ENCODE results near the gene PRB3.

Gene PRB3

DNA sequence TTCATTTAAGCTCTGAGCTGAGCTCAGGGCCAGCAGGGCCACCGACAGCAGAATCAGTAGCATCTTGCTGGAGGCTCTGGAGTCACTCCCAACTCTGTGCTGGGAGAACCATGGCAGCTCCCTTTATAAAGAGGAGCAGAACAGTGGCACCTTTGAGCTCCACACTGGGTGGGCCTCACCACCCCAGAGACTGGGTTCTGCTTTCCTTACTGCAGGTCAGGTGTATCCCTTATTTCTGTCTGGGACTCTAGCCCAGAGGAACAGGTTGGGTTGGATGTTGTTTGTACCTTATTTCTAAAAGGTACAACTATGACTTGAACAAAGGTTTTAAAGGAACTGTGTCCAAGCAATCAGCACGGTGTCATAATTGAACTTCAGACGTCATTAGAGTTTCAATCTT lies at the start of gene PRB3:
TSS of gene PRB3 (minus strand) at position 101 of the 400 bp plus-strand sequence. CDS start at position 63, 38 bp downstream.
- no peak for DNase-seq

GRCh38 chr12:11310336-11310735 lies 40.8 kb upstream of the PRB3 start, which contains the start of gene PRB4:
PRB4 (minus strand) TSS chr12:11310436; CDS start chr12:11310398, 38 bp downstream.
- DNase-seq, result no peak

- DNase-seq, result no peak
These were observed 37.6 kb upstream of the PRB3 start for GRCh38 chr12:11307143-11307542.

GRCh38 chr12:11273449-11273848 lies 3.9 kb upstream of the PRB3 start:
- no peak for DNase-seq

DNA sequence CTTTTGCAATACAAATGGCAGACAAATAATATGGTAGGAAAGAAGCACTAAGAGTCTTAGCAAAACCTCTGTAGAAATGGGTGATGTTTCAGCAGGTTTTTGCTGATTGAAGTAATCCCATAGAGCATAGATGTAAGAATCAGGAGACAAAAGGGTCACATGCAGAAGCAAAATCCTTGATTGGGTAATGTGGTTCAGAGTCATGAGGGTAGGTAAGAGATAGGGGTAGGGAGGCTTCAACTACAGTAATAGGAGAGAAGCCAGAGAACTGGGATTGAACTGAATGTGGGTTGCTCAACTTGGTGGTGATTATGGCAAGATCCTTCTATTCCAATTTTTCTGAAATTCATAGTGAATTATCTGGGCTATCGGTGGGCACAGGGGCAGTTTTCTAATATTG lies 5.0 kb downstream of the PRB3 start:
- DNase-seq, result no peak

DNA sequence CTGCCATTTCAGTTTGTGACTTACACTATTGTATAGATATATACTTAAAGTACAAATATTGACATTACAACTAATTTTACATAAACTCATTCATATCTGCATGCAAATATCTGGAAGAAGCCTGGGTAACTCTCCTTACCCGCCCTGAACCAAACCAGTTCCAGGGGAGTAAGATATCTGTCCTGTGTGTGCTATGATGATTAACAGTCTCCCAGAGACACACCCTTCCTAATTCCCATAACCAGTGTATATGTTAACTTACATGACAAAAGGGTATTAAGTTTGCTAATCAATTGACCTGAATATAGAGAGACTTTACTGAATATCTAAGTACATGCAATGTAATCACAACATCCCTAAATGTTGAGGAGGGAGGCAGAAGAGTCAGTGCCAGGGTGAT lies 23.0 kb downstream of the PRB3 start:
- DNase-seq, result no peak

DNA sequence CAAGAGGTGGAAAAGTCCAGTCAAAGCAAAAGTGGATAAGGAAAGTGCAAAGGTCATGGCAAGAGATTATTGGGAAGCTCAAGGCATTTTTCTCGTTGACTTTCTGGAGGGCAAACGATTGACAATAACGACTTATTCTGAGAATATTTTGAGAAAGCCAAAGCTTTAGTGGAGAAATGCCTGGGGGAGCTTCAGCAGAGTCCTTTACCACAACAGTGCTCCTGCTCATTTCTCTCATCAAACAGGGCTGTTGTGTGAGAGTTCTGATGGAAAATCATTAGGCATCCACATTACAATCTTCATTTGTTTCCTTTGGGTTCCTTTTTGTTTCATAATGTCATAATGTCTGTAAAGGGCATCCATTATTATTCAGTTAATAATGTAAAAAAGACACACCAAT lies 26.9 kb downstream of the PRB3 start:
- DNase-seq, result no peak

DNA sequence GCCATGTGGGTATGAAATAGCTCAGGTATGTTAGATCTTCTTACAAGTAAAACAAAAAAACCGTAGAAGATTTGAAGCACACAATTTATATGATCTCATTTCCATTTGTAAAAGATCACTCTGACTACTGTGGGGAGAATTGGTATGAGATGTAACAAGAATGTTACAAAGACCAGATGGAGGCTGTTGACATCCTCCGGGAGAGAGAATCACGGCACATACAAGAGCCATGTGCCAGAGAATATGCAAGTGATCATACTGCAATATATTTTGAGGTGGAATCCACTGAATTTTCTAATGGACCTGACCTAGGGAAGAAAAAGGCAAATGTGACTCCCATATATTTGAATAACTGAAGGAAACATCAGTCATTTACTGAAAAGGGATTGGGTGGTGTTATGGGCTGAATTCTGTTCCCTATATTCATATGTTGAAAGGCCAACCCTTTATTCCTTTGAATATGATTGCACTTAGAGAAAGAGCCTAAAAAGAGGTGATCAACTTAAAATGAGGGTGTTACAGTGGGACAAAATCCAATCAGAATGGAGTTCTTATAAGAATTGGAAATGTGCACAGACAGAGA lies 29.1 kb downstream of the PRB3 start:
- DNase-seq, result no peak

DNA sequence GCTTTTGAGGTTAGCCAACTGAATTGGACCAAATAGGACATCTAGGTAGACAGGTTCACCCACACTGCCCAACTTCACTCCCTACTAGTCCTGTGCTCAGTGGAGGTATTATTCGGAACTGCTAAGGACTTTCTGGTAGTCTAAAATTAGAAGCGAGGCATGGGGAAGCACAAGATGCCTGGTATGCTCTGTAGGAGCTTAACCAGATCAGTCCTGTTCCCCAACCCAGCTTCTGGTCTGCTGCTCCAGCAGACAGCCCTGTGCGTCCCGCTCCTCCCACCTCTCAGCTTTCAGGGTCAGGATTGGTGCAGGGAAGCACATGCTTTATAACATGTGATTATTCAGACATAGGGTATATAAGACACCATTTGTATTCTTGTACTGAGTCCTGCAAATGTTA lies 31.2 kb downstream of the PRB3 start:
- DNase-seq, result no peak

DNA sequence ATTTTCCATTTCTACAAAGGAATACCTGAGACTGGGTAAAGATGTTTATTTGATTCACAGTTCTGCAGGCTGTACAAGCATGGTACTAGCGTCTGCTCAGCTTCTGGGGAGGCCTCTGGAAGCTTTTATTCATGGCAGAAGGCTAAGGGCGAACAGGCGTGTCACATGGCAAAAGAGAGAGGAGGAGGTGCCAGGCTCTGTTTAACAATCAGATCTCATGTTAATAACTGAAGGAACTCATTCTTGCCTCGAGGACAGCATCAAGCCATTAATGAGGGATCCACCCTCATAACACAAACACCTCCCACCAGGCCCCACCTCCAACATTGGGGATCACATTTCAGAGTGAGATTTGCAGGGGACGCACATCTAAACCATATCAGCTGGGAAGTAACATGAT lies 36.0 kb downstream of the PRB3 start:
- no peak for DNase-seq

DNA sequence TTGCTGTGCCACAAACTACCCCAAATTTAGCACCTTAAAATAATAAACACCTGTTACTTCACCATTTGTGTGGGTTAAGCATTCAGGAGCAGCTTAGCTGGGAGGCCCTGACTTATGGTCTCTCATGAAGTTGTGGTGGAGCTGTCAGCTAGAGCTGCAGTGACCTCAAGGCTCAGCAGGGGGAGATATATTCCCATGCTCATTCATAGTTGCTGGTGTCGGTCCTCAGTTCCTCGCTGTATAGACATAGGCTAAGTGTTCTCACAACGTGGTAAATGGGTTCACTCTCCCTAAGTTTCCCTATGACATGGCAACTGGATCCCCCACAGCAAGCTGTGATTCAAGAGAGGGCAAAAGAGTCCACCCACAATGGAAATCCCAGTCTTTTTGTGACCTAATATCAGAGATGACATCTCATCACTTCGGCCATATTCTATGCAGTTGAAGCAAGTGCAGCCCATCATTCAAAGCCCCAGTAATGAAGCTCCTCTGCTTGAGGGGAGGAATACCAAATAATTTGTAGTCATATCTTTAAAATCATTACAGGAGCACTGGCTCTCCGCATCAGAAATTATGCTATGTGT lies 41.1 kb downstream of the PRB3 start:
- no peak for DNase-seq

DNA sequence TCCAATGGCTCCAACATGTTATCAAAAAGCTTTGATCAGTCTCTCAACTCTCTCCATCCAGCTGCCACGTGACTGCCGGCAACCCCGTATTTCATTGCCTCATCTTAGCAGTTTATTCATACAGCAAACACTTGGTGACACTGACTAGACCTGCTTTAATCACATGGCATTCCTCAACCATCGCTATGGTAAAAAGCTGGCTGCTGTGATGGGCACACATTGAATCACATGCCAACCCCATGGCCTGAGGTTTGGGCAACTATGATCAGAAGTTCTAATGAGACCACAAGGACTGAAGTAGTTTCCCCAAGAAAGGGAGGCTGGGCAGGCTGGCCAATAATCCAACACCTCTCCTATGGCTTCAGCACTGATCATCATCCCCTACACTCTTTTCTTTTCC lies 42.1 kb downstream of the PRB3 start:
- DNase-seq, result no peak
